Activated CD4-positive, CD25-positive, alpha-beta regulatory T cell treated with anti-CD3 and anti-CD28 coated beads, Interleukin-2, amount 50 U/mL, for 16 hours (primary cell): ENCODE data around the gene PLAC8.
"Not testable (repeated sequence)": the region's sequence is repeated elsewhere in the genome, so short reads cannot be mapped to it uniquely, and the experiment has no call there.

Source experiments
- DNase-seq: peaks from one replicate; pipeline ENCODE4 v3.0.0-alpha.2; 2020; ENCODE audit warnings: low read depth, low spot score

Gene PLAC8, protein sequence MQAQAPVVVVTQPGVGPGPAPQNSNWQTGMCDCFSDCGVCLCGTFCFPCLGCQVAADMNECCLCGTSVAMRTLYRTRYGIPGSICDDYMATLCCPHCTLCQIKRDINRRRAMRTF

DNA sequence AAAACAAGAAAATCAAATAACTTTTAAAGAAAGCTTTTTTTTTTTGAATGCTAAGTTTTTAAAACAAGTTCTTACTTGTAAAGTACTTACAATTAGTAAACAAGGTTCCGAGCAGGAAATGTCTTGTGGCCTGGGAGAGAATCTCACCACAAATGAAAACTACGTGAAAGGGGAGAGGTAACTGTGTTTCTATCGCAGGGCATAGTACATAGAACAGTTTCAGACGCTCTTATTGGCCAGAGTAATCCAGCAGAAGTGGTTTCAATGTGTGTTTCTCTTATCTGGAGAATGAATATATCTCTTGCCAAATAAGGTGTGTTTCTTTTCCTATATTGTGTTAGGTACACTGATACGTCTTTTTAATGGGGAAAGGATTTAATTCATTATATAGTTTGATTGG, at the start of gene PLAC8:
TSS of gene PLAC8 (minus strand) at position 154 of the 400 bp plus-strand sequence. CDS start 6,808 bp downstream, outside the sequence.
- no peak for DNase-seq

DNA sequence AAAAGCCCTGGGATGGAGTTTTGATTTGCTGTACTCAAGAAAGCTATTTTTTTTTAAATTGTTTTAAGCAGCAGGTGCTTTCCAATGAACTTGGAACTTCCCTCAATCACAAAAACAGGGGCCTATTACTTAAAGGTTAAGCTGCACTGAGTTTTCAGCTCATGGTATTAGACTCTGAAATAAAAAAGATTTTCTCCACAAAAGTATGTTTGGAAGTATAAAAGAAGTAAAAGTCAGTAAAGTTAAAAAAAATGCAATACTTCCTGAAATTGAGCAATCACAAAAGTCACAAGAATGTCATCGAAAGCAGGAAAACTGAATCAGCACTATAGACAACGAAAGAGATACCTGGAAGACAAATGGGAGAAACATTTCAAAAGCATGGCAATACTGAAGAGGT, 38.9 kb upstream of the PLAC8 start:
- DNase-seq: no peak

DNA sequence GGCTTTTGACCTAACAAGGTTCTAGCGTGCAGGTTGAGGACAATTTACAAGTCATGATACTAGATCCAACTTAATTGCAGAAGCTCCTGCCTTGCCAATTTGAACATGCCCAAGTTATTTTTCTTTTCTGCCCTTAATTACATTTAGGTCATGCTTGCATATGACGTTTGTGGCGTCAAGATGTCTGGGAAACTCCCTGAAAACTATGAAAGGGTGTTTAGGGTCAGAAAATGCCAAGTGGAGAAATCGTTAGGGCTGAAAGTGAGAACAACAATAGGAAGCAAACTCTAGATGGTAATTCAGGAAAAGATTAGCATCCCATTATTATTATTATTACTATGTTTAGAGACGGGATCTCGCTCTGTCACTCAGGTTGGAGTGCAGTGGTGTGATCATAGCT, 38.2 kb upstream of the PLAC8 start:
- no peak for DNase-seq

DNA sequence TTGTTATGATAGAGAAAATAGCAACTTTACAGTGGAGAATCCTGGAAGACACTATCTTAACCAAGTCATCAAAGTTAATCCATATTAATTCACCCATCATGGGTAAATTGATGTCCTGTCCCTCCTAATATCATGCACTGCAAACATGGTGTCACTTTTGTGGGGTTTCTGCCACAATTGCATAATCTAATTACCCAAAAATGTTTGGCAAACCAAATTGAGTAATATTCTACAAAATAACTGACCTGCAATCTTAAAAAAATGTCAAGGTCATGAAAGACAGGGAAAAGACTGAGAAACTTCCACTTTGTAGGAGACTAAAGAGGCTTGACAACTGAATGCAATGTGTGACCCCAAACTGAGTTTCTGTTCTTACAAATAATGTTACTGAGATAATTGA, 37.1 kb upstream of the PLAC8 start:
- no peak for DNase-seq

DNA sequence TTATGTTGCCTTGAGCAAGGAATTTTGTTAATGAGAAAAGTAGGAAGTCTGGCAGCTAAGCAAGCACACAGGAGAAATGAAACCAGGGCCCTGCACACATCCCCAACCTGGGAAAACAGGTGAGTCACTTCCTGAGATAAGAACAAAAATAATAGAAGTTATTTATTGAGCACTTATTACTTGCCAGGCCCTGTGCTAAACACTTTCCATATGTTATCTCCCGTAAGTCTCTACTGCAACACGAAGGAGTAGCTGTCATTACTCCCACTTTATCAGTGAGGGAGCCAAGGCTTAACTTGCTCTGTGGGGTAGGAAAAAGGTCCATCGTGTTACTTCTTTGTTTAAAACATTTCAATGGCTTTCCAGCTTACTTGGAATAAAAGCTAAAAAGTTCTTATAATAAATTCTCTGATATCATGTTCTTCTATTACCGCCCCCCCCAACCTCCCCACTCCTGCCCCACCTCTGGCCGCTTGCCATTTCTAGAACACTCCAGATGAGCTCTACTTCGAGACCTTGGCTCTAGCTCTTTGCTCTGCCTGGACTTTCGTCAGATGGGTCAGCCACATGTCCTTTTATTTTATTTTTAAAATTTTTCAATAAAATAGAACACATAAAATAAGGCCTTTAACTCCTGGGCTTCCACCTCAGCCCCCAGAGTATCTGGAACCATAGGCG, 36.3 kb upstream of the PLAC8 start:
- no peak for DNase-seq

DNA sequence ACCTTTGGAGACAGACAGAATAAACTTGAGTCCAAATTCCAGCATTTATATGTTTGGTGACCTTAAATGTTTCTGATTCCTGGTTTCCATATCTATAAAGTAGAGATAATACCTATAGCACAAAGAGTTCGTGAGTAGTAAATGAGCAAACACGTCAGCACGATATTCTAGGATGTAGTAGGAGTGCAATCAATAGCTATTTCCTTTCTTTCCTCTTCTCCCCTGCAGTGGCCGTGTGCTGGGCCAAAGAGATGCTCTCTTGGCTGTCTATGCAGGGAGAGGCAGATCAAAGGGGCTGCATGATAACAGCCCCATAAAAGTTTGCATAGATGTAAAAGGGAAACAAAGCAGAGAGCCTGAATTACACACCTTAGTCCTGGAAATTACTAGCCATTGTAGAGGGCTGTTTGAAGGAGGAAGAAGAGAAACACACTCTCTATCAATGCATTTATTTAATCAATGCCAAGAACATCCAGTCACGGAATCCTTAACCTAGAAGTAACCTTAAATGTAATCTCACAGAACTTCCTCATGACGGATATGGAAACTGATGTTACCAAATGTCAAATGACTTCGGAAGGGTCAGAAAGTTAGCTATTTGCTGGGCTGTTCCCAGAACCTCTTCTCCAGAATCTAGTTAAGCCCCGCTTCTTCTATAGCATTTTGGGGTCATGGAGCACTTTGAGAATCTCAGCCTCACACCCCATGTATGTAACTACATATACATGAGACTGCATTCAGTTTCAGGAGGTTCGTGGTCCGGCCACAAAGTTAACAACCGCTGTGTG, 35.5 kb upstream of the PLAC8 start:
- no peak for DNase-seq

DNA sequence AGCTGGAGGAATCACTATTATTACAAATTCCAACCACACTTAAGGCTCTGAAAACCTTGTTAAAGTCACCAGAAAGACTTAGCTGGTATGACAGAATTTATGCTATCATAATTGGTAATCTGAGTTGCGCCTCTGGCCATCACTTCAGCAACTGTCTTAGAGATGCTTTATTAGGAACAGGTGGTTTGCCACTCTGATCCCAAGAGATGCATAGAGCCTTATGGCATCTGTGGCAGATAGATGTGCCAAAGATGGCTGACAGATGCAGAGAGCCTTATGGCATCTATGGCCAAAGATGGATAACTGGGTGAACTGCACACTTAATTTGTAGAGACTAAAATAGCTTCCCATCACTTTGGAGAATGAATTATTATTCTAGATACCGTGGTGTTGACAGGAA, 32.3 kb upstream of the PLAC8 start:
- no peak for DNase-seq

DNA sequence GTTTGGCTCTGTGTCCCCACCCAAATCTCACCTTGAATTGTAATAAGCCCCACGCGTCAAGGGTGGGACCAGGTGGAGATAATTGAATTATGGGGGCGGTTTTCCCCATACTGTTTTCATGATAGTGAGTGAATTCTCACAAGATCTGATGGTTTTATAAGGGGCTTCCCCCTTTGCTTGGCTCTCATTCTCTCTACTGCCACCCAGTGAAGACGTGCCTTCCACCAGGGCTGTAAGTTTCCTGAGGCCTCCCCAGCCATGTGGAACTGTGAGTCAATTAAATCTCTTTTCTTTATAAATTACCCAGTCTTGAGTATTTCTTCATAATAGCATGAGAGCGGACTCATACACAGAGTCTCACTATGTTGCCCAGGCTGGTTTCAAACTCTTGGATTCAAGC, 31.2 kb upstream of the PLAC8 start:
- DNase-seq: not testable (repeated sequence)

DNA sequence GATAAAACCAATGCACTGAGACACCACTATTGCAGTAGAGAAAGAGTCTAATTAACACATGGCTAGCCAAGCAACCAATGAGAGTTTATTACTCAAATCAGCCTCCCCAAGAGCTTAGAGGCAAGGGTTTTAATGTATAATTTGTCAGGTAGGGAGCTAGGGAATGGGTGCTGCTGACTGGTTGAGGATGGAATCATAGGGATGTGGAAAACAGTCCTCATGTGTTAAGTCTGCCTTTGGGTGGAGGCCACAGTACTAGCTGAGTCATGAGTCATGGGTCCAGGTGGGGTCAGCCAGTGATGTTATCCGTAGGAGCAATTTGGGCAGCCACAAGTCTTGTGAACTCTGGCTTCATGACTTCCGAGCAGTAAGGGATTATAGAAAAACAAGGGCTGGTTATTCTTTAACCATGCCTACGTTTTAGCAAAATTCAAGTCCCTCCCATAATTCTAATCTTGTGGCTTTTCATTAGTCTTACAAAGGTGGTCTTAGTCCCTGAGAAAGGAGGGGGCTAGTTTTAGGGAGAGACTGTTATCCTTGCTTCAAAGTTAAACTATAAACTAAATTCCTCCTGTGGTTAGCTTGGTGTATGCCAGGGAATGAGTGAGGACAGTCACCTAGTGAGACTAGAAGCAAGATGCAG, 25.1 kb upstream of the PLAC8 start:
- DNase-seq: no peak

DNA sequence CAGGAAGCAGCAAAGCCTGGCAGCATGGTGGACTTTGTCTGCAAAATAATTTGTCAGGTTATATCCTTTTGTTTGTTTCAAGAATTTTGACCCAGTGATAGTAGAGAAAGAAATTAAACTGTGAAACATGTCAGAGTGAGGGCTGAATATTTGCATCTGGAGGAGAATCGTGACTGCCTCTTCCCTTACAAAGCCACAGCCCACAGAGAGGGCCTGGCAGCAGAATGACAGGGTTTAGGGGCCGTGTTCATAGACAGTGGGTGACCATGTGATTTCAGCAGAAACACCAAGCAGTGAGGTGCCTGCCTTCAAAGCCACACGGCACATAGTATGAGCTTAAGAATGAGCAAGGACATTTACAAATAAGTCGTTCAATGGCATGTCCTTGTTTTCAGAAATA, 24.4 kb upstream of the PLAC8 start:
- DNase-seq: no peak

DNA sequence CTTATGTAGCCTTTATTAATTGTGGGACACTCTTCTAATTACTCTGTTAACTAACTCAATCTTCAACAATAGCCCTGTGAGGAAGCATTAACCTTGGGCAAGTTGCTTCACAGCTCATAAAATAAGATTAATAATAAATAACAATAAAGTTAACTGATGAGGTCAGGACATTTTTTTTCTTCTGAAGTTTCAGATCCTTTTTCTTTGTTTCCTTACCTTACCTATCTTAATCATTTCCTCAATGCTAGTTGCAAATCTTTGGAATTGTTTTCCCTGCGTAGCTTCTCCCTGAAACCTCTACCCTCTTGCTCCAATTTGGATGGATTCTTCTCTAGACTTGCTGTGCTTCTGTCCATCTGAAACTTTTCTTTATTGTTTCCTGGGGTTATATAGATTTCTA, 17.5 kb upstream of the PLAC8 start:
- DNase-seq: no peak

DNA sequence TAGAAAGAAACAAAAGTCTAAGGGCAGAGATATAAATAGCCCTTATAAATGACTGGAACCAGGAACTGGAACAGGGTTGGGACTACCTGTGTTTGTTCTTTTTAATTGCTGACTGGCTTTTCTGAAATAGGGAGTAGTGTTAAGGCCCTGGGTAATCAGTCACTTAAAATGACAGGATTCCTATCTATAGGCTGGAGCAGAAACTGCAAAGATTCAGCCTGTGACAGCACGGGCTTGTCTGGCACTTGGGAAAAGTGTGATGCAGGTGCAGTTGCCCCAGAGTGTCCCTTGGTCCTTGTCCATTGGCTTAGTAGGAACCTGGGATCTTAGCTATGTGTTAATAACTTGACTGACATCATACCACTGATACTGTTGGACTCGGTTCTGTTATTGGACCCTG, 14.7 kb upstream of the PLAC8 start:
- DNase-seq: no peak

DNA sequence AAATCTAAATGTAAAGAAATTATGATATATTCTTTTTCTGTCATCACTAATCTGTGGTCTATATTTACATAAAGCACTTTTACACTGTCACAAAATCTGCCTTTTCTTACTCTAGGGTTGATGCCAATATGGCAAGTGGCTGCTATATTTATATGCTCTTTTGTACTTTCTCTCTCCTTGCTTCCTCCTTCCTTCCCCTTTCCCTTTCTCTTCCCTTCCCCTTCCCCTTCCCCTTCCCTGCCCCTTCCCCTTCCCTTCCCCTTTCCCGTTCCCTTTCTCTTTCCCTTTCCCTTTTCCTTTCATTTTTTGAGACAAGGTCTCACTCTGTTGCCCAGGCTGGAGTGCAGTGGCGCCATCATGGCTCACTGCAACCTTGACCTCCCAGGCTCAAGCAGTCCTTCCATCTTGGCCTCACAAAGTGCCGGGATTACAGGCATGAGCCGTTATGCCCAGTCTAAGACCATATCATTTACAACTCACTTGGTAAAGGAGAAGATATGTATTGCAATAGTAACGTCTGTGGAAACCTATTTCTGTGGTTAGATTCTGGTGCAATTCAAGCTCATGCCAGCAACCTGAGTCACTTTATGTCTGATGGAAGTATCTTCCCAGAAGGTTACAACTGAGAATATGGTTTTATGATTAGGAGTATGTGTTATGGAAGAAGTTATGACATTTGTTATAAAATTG, 13.9 kb upstream of the PLAC8 start:
- no peak for DNase-seq

DNA sequence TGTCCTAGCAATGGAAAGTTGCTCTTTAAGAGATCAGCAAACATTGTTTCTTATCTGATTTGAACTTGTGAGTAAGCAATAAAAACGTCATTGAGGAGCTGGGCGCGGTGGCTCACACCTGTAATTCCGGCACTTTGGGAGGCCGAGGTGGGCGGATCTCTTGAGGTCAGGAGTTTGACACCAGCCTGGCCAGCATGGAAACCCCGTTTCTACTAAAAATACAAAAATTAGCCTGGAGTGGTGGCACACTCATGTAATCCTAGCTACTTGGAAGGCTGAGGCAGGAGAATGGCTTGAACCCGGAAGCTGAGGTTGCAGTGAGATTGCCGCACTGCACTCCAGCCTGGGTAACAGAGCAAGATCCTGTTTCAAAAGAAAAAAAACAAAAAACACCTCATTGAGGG, 11.2 kb upstream of the PLAC8 start:
- DNase-seq: no peak

DNA sequence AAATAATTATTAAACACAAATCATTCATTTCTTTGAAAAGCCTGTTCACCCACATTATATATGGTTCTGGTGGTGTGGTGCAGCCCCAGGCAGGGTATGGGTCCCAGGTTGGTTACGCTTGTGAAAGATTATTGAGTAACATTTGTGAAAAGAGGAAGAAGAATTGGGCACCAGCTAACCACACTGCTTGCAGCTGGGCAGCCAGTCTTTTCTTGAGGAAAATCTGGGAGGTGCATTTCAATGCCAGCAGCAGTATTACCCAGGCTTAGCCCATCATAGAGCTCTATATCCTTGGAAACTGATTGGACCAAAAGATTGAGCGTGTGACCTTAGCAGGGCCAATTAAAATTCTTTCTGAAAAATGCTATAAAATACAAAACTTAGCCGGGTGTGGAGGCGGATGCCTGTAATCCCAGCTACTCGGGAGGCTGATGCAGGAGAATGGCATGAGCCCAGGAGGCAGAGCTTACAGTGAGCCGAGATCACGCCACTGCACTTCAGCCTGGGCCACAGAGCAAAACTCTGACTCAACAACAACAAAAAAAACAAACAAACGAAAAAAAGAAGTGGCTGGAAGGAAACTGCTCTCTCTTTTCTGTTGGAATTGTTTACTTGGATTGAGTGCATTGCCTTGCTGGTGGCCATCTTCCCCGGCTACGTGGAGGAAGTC, 9.7 kb upstream of the PLAC8 start:
- no peak for DNase-seq

DNA sequence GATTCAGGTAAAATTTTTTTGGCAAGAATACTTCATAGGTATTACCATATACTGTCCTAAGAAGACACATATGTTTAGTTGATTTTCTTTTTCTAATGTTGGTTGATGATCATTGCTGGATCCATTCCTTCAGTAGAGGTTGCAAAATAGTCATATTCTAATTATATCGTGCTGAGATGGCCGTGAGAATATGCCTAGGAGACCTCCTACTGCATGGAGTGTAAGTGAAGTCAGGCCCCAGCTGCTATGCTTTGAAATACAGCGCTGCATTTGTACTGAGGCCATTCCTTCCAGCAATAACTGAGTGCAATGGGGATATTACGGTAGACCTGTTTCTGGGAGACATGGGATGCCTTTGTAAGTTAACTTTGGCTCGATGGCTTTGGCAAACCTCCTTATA, 6.7 kb upstream of the PLAC8 start:
- no peak for DNase-seq

DNA sequence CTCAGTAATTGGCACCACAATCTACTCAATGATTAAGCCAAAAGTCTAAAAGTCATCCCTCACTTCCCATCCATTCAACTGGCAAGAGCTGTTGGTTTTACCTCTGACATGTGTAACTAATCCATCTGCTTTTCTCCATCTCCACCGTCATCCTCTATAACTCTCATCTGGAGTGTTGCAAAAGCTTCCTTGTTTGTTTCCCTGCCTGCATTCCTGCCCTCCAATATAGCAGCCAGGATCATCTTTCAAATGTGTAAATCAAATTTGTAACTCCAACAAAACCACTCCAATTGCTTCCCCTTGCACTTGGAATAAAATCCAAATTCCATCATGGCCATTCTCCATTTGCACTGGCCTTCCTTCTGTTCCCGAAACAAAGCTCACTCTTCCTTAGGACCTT, 4.3 kb upstream of the PLAC8 start:
- DNase-seq: no peak

DNA sequence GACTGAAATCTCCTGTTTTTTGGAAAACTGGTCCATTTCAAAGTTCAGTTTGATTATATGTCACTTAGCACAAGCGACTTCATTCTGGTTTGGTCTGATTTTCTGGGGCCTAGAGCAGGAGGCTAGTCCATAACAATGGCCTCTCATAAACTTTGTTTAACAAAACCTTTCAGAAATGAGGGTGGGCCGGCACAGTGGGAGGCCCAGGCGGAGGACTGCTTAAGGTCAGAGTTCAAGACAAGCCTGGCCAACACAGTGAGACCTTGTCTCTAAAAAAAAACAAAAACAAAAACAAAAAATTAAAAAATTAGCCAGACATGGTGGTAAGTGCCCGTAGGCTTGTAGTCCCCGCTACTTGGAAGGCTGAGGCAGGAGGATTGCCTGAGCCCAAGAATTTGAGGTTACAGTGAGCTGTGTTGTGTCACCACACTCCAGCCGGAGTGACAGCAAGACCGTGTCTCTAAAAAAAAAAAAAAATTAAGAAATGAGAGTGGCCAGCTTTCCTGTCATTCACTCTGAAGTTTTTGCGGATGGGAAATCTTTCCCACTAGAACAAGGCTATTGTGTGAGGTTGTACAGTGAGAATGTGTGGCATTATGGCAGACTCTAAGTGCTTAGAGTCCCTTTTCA, 1.2 kb upstream of the PLAC8 start:
- no peak for DNase-seq

DNA sequence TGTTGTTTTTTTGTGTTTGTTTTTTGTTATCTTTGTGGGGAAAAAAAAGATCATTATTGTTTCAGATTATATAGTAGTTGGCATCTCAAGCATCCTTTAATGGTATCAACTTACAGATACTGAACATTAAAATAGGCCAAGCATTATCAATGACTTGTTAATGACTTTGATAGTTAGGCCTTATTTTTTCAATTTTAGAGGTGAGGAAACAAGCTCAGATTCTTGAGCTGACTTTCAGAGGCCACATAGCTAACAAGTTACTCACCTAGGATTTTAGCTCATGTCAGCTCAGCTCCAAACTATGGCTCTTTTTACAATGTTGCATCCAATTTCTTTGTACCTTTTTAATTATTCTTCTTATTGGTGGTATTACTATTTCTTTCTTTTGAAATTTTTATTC, 471 bp upstream of the PLAC8 start:
- no peak for DNase-seq

DNA sequence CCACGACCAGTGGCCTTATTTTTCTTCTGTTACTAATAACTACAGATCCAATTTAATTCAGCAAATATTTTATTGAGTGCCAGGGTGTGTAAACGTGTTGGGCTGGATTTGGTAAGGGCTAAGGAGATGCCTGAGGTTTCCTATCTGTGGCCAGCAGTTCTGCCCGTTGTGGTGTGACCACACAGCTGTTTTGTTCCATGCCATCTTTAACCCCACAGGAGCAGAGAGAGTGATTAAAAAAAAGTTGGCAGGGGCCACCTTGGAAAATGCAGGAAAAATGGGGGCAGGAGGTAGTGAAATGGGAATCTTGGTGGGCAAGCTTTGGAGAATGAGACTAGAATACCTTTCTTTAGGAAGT, 1.1 kb downstream of the PLAC8 start:
- no peak for DNase-seq
